Thyroid gland (tissue), 4 donors: ENCODE measurements around the gene CERK. TPM values are rescaled to one million over a fixed set of nuclear protein-coding genes. Genes with fewer than 3 reads are reported as not detected.

Experiments used
- DNase-seq, 2 donors: peaks; one replicate each; pipeline ENCODE4 v3.0.0-alpha.2; 2019
- H3K27ac ChIP-seq, 3 donors: fragments of 200-600 bp; sonication (generic); 1 replicate in 2 of 3; 2 replicates in 1 of 3; pipeline ENCODE4 v1.5.1; 2016 to 2019; ENCODE audit warnings: mild to moderate bottlenecking in 1 of 3, moderate library complexity in 1 of 3
- H3K27me3 ChIP-seq: fragments of 200-600 bp; sonication (generic); one replicate; pipeline ENCODE4 v1.5.1; 2019
- H3K36me3 ChIP-seq, 2 donors: fragments of 200-600 bp; sonication (generic); one replicate each; pipeline ENCODE4 v1.5.1; 2016 to 2019
- H3K4me1 ChIP-seq, 2 donors: fragments of 200-600 bp; sonication (generic); one replicate each; pipeline ENCODE4 v1.5.1; 2017 to 2019
- H3K4me3 ChIP-seq, 3 donors: fragments of 200-600 bp; sonication (generic); replicated peaks in 1 of 3; 1 replicate in 2 of 3; 2 replicates in 1 of 3; pipeline ENCODE4 v1.5.1; 2016; ENCODE audit warnings: mild to moderate bottlenecking in 1 of 3
- H3K9me3 ChIP-seq: fragments of 200-600 bp; sonication (generic); one replicate; pipeline ENCODE4 v1.5.1; 2017
- CTCF ChIP-seq, 6 experiments: fragments of 200-600 bp in 3 of 6; fragments of 450-650 bp in 3 of 6; sonication (generic) in 3 of 6; IDR thresholded peaks; one replicate each; pipeline ENCODE4 v1.5.1; 2016 to 2019; ENCODE audit warnings: antibody characterized with exemption in 6 of 6, mild to moderate bottlenecking in 2 of 6, inconsistent platforms in 1 of 6, moderate library complexity in 1 of 6
- POLR2A ChIP-seq, 2 donors: fragments of 450-650 bp; IDR thresholded peaks; one replicate each; pipeline ENCODE4 v1.6.1; 2017; ENCODE audit warnings: antibody characterized with exemption in 2 of 2, mild to moderate bottlenecking in 2 of 2, moderate library complexity in 1 of 2
- WGBS, 2 donors: methylation state at CpG; one replicate each; pipeline ENCODE4 v1.1.5; 2017; 5-methylcytosine and 5-hydroxymethylcytosine counted together
- intact Hi-C: fragments of 100-400 bp; cut with DNase I; formaldehyde crosslinking; loops from one replicate; pipeline ENCODE4 v1.15.1; 2023
- total RNA-seq, 4 donors: library from RNA; depleted of rRNA; stranded (reverse); fragments of >200 nt; gene quantifications; one replicate each; pipeline ENCODE4 v1.2.3, GENCODE V29; 2016

CERK gene
- total RNA-seq, 4 donors from 2014 or later = 74.6 to 84.7 (median 81.5) TPM

DNA sequence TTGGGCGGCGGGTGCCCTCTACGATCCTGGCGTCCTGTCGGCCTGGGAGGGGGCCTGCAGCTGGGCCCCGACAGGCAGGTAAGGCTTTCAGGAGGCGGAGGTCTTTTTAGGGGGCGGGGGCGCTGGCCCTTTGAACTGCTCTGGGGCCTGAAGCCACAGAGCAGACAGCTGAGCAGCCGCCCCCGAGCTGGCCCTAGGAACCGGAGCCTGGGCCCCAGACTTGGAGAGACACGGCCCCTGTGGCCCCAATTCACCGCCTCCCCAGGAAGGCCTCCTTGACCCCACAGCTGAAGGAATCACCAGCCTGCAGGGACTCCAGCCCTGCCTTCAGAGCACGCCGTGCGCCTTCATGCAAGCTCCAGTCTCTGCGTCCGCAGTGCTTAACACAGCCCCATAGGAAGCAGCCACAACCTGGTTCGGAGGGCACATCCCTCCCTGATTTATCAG lies 618 bp upstream of the CERK start:
- WGBS, 2 donors = 0 to 29% methylated on average over 4 to 14 of the region's 20 CpGs
- peak in 1 of 2 donors; percentile 24 for DNase-seq
- Histone ChIP-seq H3K9me3 (no peaks in the 10 kb centered on the region), H3K36me3 (no peaks in the 10 kb centered on the region), H3K27me3 (no peaks in the 10 kb centered on the region), H3K27ac (peak overlapping the region; percentile 72 to 90 (median 82)), H3K4me1 (peaks cover 45 to 47% of the 10 kb centered on the region in 2 donors), H3K4me3 (peak overlapping the region; percentile 52 to 72 (median 54))
- intact Hi-C loops = loop anchor here (5.0 kb wide), 1 partner anchor 161 kb away; no protein-coding TSS in a partner anchor
- TF ChIP-seq CTCF (IDR thresholded peaks at IDR 0.05) = no peak
- TF ChIP-seq POLR2A (IDR thresholded peaks at IDR 0.05) = no peak

GRCh38 chr22:46737105-46737975 lies 712 bp downstream of the CERK start:
- DNase-seq = peak; percentile 40 to 44
- H3K27me3 ChIP-seq = no peaks in the 10 kb centered on the region
- peaks cover 57 to 60% of the 10 kb centered on the region in 2 donors for H3K4me1 ChIP-seq
- H3K27ac ChIP-seq = peak overlapping the region; percentile 52 to 92 (median 90)
- no peaks in the 10 kb centered on the region for H3K36me3 ChIP-seq
- no peak for TF ChIP-seq CTCF (IDR thresholded peaks at IDR 0.05)
- no peak for TF ChIP-seq POLR2A (IDR thresholded peaks at IDR 0.05)
- H3K9me3 ChIP-seq = no peaks in the 10 kb centered on the region
- intact Hi-C loops = loop anchor here (5.0 kb wide), 1 partner anchor 160 kb away; no protein-coding TSS in a partner anchor
- 15 to 21% methylated on average over 19 to 22 of the region's 53 CpGs for WGBS, 2 donors
- H3K4me3 ChIP-seq = peak overlapping the region; percentile 10 to 72 (median 63)

GRCh38 chr22:46736705-46737104 lies 1.3 kb downstream of the CERK start:
- WGBS, 2 donors = 71% methylated on average over 8 of the region's 8 CpGs
- peak overlapping the region; percentile 52 to 92 (median 90) for H3K27ac ChIP-seq
- no peak for TF ChIP-seq CTCF (IDR thresholded peaks at IDR 0.05)
- TF ChIP-seq POLR2A (IDR thresholded peaks at IDR 0.05) = no peak

GRCh38 chr22:46735747-46736608 lies 2.1 kb downstream of the CERK start:
- peaks cover 69 to 73% of the 10 kb centered on the region in 2 donors for H3K4me1 ChIP-seq

More at GRCh38 chr22:46736705-46737104, 1.3 kb downstream of the CERK start:
- H3K4me3 ChIP-seq = peak overlapping the region in 1 of 3 donors; percentile 72
- no peak for DNase-seq
- intact Hi-C loops = loop anchor here (5.0 kb wide), 1 partner anchor 159 kb away; no protein-coding TSS in a partner anchor
- no peaks in the 10 kb centered on the region for H3K9me3 ChIP-seq
- H3K36me3 ChIP-seq = no peaks in the 10 kb centered on the region
- peaks cover 62 to 66% of the 10 kb centered on the region in 2 donors for H3K4me1 ChIP-seq
- H3K27me3 ChIP-seq = no peaks in the 10 kb centered on the region

More at GRCh38 chr22:46735747-46736608, 2.1 kb downstream of the CERK start:
- peak; percentile 25 to 35 for DNase-seq
- TF ChIP-seq CTCF (IDR thresholded peaks at IDR 0.05) (no peak), POLR2A (IDR thresholded peaks at IDR 0.05) (no peak)
- H3K27me3 ChIP-seq = no peaks in the 10 kb centered on the region
- H3K4me3 ChIP-seq = peak overlapping the region in 1 of 3 donors; percentile 72
- intact Hi-C loops = loop anchor here (5.0 kb wide), 1 partner anchor 159 kb away; no protein-coding TSS in a partner anchor
- no peaks in the 10 kb centered on the region for H3K36me3 ChIP-seq
- H3K9me3 ChIP-seq = no peaks in the 10 kb centered on the region
- H3K27ac ChIP-seq = peak overlapping the region; percentile 52 to 92 (median 90)
- 36 to 63% methylated on average over 5 to 9 of the region's 13 CpGs for WGBS, 2 donors
